Pancreas (tissue), 10 donors: Measurements from ENCODE around the gene DLX1. TPM values are rescaled to one million over a fixed set of nuclear protein-coding genes. Genes with fewer than 3 reads are reported as not detected.

Source experiments
- ATAC-seq, 4 donors: fragments of 200-7000 bp; cut with Tn5 transposase; one replicate each; pipeline versions ENCODE4 v1.8.0 to v1.9.1; 2020; ENCODE audit warnings: mild to moderate bottlenecking in 4 of 4, moderate library complexity in 4 of 4
- DNase-seq, 6 donors: peaks; one replicate each; pipeline ENCODE4 v3.0.0-alpha.2; 2020
- FAIRE-seq: peaks from 2 replicates; lab custom pipeline; 2012; peaks lifted over from hg19 to GRCh38; lab: Jason Lieb, UNC
- H3K27ac ChIP-seq, 4 donors: fragments of 200-600 bp; sonication (generic); 1 replicate in 3 of 4; 2 replicates in 1 of 4; pipeline versions ENCODE4 v1.5.0 to v1.8.0; 2020
- H3K27me3 ChIP-seq, 4 donors: fragments of 200-600 bp; one replicate each; pipeline ENCODE4 v1.8.0; 2021
- H3K36me3 ChIP-seq, 3 donors: fragments of 200-600 bp; sonication (generic) in 1 of 3; one replicate each; pipeline versions ENCODE4 v1.5.0 to v1.8.0; 2020 to 2021
- H3K4me1 ChIP-seq, 3 donors: fragments of 200-600 bp; one replicate each; pipeline ENCODE4 v1.8.0; 2021
- H3K4me3 ChIP-seq, 4 donors: fragments of 200-600 bp; sonication (generic) in 2 of 4; one replicate each; pipeline versions ENCODE4 v1.5.0 to v1.8.0; 2020 to 2021
- H3K9me3 ChIP-seq, 4 donors: fragments of 200-600 bp; one replicate each; pipeline ENCODE4 v1.8.0; 2021
- CTCF ChIP-seq, 4 donors: fragments of 200-600 bp; sonication (generic) in 3 of 4; IDR thresholded peaks; one replicate each; pipeline versions ENCODE4 v1.5.0 to v1.8.0; 2021; ENCODE audit warnings: antibody characterized with exemption in 4 of 4
- WGBS, 2 donors: extraction: QIAGEN DNeasy Blood & Tissue Kit; methylation state at CpG; one replicate each; pipeline ENCODE4 v1.1.7; 2013; 5-methylcytosine and 5-hydroxymethylcytosine counted together
- intact Hi-C, 3 donors: fragments of 100-400 bp; cut with DNase I; formaldehyde crosslinking; loops; one replicate each; pipeline versions ENCODE4 v1.11.1 to v1.14.2; 2022
- polyA plus RNA-seq, 2 donors: library from polyadenylated mRNA; stranded (reverse); fragments of 200-250 nt; gene quantifications; one replicate each; pipeline ENCODE4 v1.2.3, GENCODE V29; 2013
- total RNA-seq, 6 donors: library from RNA; stranded (reverse); fragmentation: NEBNext Ultra II Directional in 4 of 6; extraction: Animal tissue kit (Norgen Biotek cat#: 25700) in 4 of 6; gene quantifications; one replicate each; pipeline versions ENCODE4 v1.2.1 to v1.2.4, GENCODE V29; 2021 to 2023
- donor health status: healthy with polysubstance abuse.
- donor health status: DM: no; HTN: no; CAD: no; lungs with moderate emphysema.
- donor health status: DM: no; HTN: no; CAD: no.
- donor health status: control.
- donor health status: control.
- donor health status: Bipolar disorder and iron deficiency.
- donor health status: DM: yes; HTN: yes; CAD: no.
- donor health status: DM: no; HTN: no; CAD: no.
- donor health status: DM: no; HTN: no; CAD: no.
- donor health status: DM: yes; HTN: yes; CAD: no.

Gene DLX1
- total and polyA plus RNA-seq, 8 donors, result 0.15 to 0.26 (median 0.25) TPM; not detected in 5

DNA sequence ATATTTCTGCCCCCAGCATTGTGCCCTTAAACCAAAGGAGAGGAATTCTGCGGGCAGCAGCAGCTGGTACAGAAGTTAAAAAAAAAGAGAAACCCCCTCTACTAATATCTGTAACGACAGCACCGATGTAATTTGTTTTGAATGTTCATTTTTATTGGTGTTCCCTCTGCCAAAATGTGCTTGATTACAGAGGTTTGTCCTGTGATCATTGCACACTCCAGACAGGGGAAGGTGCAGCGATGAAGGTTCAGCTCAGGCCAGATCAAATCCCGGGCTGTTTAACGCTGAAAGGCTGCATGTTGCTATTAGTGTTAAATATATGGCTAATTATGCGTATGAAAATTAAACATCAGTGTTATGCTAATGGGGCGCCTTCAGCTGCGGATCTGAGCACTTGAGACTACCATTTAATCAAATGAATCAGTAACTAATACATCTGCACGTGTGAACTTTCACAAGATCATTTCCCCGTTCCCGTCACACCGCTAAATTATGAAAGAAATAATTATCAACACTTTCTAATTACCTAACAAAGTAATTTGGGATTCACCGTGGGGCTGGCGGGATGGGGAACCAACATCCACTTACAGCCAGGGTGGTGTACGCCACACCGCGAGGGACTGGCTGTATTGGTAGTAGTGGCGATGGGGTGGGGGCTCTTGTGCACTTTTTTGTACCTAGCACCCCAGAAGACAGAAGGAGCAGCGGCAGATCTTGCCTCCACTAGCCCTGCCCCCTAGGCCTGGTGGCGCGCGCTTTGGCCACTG, 1.5 kb upstream of the DLX1 start:
- no peak for TF ChIP-seq CTCF (IDR thresholded peaks at IDR 0.05)
- no peak for ATAC-seq
- H3K27ac ChIP-seq, result no peak overlapping the region
- intact Hi-C loops, result no loop called here
- no peaks in the 10 kb centered on the region for H3K9me3 ChIP-seq
- H3K27me3 ChIP-seq, result peaks cover 0 to 93% (median 27%) of the 10 kb centered on the region in 4 donors
- H3K36me3 ChIP-seq, result no peaks in the 10 kb centered on the region
- no peak for FAIRE-seq
- no peak for DNase-seq
- WGBS, 2 donors, result 16 to 17% methylated on average over 23 of the region's 23 CpGs
- peaks cover 0 to 24% (median 4%) of the 10 kb centered on the region in 3 donors for H3K4me1 ChIP-seq
- no peak overlapping the region for H3K4me3 ChIP-seq

DNA sequence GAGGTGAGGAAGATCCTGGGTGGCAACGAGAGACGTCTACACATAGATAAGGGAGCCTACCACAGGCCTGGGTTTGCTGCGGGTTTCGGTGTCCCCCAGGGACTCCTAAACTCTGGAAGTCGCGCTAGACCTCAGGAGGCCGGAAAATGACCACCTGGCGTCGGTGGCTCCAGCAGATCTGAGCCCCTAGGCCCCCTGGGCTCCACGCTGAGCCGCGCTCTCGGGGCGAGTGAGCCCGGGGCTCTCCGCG, 987 bp upstream of the DLX1 start:
- DNase-seq, result peak in 1 of 6 donors; percentile 56
- WGBS, 2 donors, result 10 to 11% methylated on average over 9 to 17 of the region's 17 CpGs
- H3K4me1 ChIP-seq, result peaks cover 0 to 24% (median 4%) of the 10 kb centered on the region in 3 donors
- intact Hi-C loops, result no loop called here
- no peak overlapping the region for H3K27ac ChIP-seq
- no peaks in the 10 kb centered on the region for H3K9me3 ChIP-seq
- ATAC-seq, result no peak
- H3K27me3 ChIP-seq, result peaks cover 3 to 92% (median 30%) of the 10 kb centered on the region in 4 donors
- H3K4me3 ChIP-seq, result peak overlapping the region in 1 of 4 donors; percentile 51
- no peaks in the 10 kb centered on the region for H3K36me3 ChIP-seq
- FAIRE-seq, result no peak
- no peak for TF ChIP-seq CTCF (IDR thresholded peaks at IDR 0.05)

DNA sequence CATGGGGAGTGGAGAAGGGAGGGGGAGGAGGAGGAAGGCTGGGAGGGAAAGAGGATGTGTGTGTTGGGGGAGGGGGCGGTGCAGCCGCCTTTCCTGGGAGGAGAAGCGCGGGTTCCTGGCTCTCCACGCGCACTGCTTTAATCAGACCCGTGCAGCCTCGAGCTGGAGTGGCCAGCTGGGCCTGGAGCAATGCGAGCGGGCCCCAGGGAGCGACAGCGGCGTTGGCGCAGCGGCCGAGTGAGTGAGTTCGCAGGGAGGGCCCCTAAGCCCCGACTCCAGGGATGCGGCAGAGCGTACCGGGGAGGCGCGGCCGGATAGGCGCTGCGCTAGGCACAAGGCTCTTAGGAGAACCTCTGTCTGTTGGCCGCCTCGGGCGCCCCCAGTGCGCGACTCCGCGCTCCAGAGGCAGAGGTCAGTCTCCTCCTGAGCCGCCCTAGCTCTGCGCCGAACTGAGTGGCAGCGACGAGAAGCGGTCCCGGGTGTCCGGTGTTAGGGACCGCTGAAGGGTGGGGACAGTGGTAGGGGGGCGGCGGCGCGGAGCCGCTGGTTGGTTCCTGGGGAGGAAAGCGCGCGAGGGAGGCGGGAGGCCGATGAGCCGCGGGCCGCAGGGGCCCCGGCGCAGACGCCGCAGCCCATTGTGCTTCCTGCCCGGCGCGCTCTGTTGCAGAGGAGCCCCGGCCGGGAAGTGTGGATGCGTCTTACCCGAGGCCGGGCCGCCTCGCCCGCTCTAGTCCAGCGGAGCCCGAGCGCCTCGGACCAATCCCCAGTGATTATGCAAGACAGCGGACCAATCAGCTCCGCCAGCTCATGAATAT, 455 bp upstream of the DLX1 start:
- intact Hi-C loops, result no loop called here
- ATAC-seq, result peak; percentile 71 to 87 (median 82)
- H3K36me3 ChIP-seq, result no peaks in the 10 kb centered on the region
- H3K9me3 ChIP-seq, result no peaks in the 10 kb centered on the region
- no peak for TF ChIP-seq CTCF (IDR thresholded peaks at IDR 0.05)
- no peak for FAIRE-seq
- H3K27ac ChIP-seq, result no peak overlapping the region
- peak overlapping the region in 3 of 4 donors; percentile 7 to 51 (median 11) for H3K4me3 ChIP-seq
- WGBS, 2 donors, result 2 to 4% methylated on average over 61 to 76 of the region's 76 CpGs
- H3K4me1 ChIP-seq, result peaks cover 0 to 24% (median 4%) of the 10 kb centered on the region in 3 donors
- peak in 5 of 6 donors; percentile 51 to 80 (median 61) for DNase-seq
- H3K27me3 ChIP-seq, result peaks cover 3 to 92% (median 36%) of the 10 kb centered on the region in 4 donors

DNA sequence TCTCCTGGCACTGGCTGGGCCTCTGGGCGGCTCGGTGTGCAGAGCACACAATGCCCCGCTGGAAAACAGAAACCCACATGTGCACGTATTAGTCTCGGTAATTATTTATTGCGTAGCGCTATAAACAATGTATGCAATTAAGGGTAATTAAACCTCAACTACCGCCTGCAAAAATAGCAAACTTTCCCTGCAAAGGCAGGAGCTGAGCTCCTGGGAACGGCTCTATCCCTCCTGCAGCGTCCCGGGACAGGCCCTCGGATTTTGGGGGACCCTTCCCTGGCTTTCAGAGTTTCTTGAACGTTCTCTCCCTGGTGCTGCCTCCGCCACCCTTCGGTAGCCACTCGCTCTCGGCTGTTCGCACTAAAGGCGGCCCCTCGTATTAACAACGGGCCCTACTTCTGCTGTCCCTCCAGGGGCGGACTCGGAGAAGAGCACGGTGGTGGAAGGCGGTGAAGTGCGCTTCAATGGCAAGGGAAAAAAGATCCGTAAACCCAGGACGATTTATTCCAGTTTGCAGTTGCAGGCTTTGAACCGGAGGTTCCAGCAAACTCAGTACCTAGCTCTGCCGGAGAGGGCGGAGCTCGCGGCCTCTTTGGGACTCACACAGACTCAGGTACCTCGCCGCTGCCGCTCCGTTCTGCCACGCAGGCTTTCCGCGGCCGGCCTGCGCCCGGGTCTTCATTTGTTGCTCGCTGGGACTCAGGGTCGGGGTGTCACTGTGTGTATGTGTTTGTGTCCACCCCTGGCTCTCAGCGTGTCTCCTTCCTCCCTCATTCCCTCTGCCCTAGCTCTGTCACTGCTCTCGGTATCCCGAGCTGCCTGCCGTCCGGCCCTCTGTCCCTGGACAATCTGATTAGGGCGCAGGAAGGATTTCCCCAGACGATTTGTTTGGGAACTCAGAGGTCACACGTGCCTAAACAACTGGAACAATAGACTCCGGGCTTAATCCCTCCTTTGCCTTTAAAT, 1.2 kb downstream of the DLX1 start:
- FAIRE-seq, result no peak

More for the DNA sequence above, 1.2 kb downstream of the DLX1 start:
- WGBS, 2 donors, result 10% methylated on average over 54 of the region's 54 CpGs
- Histone ChIP-seq H3K9me3 (no peaks in the 10 kb centered on the region), H3K27ac (no peak overlapping the region), H3K4me3 (no peak overlapping the region), H3K27me3 (peaks cover 3 to 93% (median 34%) of the 10 kb centered on the region in 4 donors), H3K4me1 (peaks cover 0 to 24% (median 4%) of the 10 kb centered on the region in 3 donors), H3K36me3 (no peaks in the 10 kb centered on the region)
- TF ChIP-seq CTCF (IDR thresholded peaks at IDR 0.05), result no peak
- ATAC-seq, result peak in 3 of 4 donors; percentile 56 to 68 (median 66)
- peak in 3 of 6 donors; percentile 25 to 75 (median 74) for DNase-seq
- intact Hi-C loops, result no loop called here
